Stimulated activated CD8-positive, alpha-beta memory T cell treated with anti-CD3 and anti-CD28 coated beads, Interleukin-2, amount 100 ng/mL, for 48 hours (primary cell): Measurements from ENCODE around the gene SCN2B.

Source experiments
- DNase-seq, 2 donors: peaks; one replicate each; pipeline ENCODE4 v3.0.0-alpha.2; 2020; ENCODE audit warnings: low read depth in 2 of 2

SCN2B gene, protein sequence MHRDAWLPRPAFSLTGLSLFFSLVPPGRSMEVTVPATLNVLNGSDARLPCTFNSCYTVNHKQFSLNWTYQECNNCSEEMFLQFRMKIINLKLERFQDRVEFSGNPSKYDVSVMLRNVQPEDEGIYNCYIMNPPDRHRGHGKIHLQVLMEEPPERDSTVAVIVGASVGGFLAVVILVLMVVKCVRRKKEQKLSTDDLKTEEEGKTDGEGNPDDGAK

GRCh38 chr11:118175993-118176777 is at the start of gene SCN2B:
SCN2B (minus strand) TSS chr11:118176639; CDS start chr11:118176431, 208 bp downstream.
- no peak for DNase-seq

DNA sequence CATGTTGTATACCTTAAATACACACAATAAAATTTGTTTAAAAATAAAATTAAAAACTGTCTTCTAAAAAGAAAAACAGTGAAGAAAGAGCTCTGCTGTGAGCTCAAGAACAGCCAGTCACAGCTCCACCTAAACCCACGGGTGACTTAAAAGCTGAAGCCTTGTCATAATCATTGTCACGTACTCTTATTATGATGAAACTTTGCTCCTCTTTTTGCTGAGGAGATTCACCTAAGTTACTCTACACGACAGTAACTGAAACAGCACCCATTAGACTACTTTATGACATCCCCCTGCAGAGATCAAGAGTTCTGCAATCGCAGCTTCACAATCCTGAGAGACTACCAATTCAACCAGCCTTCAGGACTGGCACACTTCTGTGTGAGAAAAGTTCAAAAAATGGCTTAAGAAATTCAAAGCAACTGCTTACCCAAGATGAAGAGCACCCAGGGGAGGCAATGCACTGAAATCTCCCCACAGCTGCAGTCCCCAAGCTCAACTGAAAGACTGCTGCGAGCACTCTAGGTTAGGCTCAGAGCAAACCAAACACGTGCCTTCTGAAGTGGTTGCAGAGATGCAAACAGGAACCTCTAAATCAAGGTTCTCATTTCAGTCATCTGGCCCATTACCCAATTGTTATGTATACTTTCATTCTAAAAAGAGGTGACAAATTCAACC is 48.2 kb upstream of the SCN2B start, which contains the start of gene JAML:
Gene JAML, minus strand, starts transcription at position 501 of the 678 bp plus-strand sequence. CDS start 10,145 bp downstream, outside the sequence.
- DNase-seq, result no peak

GRCh38 chr11:118223992-118224391 is 47.6 kb upstream of the SCN2B start:
- no peak for DNase-seq

DNA sequence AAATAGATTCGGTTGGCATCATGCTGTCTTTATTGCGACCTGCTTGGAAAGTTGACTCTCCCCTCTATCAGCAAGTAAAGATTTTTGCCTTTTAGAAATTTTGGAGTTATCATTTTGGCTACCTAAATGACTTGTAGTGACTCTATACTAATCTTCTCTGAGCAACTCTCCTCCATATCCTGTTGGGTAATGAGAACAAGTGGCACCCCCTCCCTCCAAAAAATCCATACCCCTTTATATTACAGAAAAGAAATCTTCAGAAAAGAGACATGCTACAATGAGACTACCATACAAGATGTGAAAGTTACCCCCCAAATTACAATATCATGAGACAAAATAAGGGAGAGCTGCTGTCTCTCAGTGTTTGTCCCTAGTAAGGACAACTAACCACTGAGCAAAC is 47.1 kb upstream of the SCN2B start:
- no peak for DNase-seq

- no peak for DNase-seq
Observed at GRCh38 chr11:118222437-118222836, 46.0 kb upstream of the SCN2B start.

GRCh38 chr11:118221419-118221818 is 45.0 kb upstream of the SCN2B start:
- no peak for DNase-seq

- DNase-seq, result no peak
Observed at GRCh38 chr11:118219732-118220131, 43.3 kb upstream of the SCN2B start.

DNA sequence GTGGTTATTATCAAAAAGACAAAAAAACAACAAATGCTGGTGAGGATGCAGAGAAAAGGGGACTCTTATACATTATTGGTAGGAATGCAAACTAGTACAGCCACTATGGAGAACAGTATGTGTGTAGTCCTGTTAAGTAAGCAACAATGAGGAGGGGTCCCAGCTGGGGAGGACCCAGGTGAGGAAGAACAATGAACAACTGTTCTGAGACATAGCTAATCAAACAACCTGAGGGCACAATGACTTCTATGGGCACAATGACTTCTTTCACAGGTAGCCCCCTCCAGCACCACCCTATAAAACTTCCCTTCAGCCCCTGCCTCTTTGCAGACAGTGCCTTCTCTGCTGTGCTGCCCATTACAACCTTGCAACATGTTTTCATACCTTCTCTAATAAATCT is 42.8 kb upstream of the SCN2B start:
- no peak for DNase-seq

GRCh38 chr11:118217575-118217974 is 41.1 kb upstream of the SCN2B start:
- DNase-seq, result no peak

DNA sequence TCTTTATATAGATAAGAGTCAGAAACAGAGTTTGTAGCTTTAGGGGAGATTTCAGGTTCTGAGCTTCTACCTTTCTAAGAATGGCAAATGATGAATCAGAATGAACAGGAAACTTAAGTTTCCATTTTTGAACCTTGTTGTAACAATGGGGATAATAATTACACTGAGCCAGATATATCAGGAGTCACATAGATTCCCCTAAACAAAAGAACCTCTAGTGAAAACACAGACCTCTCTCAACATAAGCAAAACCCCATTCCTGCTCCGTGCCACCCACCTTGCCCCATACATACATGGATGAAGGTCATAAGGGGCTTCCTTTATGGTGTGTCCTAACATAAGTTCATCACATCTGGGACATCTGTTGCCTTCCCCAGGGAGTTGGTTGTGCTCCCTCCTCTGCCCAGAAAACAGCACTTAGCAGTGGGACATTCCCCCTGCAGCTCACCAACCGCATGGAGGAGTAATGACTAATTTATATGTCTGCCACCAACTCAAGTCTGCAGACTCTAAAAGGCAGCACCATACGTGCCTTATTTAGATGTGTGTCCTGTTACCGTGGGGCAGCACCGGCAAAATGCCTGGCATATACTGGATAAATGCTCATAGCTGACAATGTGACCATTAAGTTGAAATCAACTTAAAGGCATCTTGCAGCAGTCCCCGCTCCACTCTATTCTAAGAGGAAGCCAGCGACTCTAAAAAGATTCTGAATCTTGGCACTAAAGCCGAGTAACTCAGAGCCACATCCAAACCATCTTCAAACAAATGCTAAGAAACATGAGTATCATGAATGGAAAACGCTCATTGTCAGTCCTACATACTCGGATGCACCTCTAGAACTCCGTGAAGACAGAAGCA is 40.4 kb upstream of the SCN2B start:
- no peak for DNase-seq

- DNase-seq, result no peak
Observed at GRCh38 chr11:118215765-118216164, 39.3 kb upstream of the SCN2B start.

- no peak for DNase-seq
Observed at GRCh38 chr11:118215262-118215661, 38.8 kb upstream of the SCN2B start.

DNA sequence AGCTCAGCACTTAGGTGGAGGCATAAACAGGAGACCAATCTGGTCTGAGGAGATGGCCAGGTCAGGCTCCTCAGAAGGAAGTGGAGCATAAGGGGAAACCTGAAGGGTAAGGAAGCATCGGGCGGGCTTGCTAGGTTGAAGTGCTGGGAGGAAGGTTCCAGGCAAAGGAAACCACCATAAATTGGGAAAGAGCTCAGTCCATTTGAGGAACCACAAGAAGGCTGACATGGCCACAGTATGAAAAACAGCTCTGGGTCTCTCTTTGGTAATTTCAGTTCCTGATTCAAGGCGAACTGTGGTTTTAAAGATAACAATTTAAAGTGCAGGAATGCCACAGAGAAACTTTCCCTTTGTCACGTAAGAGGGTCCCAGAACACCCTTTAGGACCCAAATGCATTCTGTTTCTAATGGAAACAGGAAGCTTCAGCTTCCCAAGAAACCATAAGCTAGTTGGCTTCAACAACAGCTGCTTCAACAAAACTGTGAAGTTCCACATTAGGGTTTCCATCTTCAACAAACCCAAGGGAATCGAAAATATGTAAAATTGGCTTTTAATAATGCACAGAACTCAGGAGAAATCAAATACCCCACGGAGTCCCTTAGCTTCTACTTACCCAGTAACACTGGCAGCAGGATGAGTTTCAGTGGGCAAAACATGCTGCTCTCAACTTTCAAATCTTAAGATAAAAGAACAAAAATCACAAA is 37.9 kb upstream of the SCN2B start:
- DNase-seq, result no peak

GRCh38 chr11:118213781-118214180 is 37.3 kb upstream of the SCN2B start:
- DNase-seq, result no peak

- no peak for DNase-seq
Observed at GRCh38 chr11:118213201-118213600, 36.8 kb upstream of the SCN2B start.

DNA sequence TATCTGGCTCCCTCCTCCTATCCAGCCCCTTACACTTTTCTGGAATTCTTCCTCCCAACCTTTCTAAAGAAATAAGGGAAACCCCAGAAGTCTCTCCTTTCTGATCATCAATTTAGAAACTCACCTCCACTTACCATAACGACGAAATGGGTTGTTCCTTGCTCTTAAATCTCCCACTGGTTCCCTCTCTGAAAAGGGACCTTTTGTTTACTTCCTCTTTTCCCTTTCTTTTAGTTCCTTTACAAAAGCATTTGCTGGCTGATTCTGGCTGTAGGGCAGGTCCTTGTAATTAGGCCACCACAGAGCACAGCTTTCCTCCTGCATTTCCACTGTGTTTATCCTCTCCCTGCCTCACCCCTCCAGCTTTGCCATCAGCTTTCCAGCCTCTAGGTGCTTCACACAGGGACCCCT is 36.3 kb upstream of the SCN2B start:
- no peak for DNase-seq

GRCh38 chr11:118212131-118212725 is 35.8 kb upstream of the SCN2B start:
- DNase-seq, result no peak

DNA sequence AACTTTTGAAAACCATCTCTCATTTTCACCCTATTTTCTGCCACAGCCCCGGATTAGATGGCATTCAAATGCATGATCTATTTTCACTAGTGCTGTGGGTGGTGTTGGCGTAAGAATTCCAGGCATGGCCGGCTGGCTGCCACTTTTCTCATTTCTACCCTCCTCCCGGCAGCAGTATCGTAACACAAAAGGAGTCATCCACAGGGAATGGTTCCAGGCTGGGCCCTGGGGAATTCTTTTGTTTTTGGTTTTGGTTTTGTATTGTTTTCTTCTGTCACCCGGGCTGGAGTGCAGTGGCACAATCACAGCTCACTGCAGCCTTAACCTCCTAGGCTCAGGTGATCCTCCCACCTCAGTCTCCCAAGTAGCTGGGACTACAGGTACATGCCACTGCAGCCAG is 34.6 kb upstream of the SCN2B start:
- no peak for DNase-seq

DNA sequence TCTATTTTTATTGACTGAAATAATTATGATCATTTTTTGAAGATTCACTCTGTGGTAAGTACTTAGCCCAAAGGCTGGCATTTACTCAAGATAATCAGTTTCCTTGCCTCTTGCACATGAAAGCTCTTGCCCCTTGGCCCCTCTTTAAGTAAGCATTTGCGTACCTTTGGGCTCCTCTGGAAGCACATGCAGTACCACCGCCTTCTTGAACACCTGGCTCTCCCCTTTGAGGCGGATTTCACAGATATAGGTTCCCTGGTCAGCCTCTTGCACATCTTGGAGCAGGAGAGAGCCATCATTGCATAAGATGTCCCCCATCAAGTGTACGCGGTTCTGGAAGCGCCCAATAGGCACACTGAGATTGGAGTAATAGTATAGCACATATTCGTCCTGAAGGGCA is 33.9 kb upstream of the SCN2B start:
- DNase-seq, result no peak

DNA sequence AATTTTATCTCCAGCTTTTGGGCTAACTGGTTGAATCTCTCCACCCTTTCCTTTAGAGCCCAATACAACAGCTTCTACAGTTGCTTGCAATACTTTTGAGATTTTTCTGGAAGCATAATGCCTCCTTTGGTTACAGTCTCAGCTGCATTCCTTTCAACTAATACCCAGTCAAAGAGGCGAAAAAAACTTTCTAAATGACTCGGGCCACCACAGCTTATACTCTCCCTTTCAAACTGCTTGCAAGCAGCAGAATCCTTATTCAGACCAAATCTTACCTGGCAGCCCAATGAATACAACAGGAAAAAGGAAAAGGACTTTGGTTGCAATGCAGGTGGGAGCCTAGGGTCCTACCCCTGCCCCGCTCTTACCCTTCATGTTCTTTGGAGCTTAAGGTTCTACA is 32.6 kb upstream of the SCN2B start:
- DNase-seq, result no peak

- no peak for DNase-seq
Observed at GRCh38 chr11:118207079-118207478, 30.6 kb upstream of the SCN2B start.
